Kidney (tissue), 14 donors: Measurements from ENCODE around the gene CASKIN2. TPM values are rescaled to one million over a fixed set of nuclear protein-coding genes. Genes with fewer than 3 reads are reported as not detected.
A peak's percentile ranks its signal among the peaks of the same experiment; 100 is the strongest.

Experiments
- DNase-seq, 5 donors: peaks; one replicate each; pipeline ENCODE4 v3.0.0-alpha.2; 2013 to 2020
- FAIRE-seq: peaks from 2 replicates; lab custom pipeline; 2012; peaks lifted over from hg19 to GRCh38; lab: Jason Lieb, UNC
- H3K27ac ChIP-seq, 2 donors: one replicate each; pipeline ENCODE4 v1.7.0; 2013; ENCODE audit warnings: low read depth in 2 of 2, low read length in 2 of 2, inconsistent platforms in 1 of 2
- H3K27me3 ChIP-seq: one replicate; pipeline ENCODE4 v1.7.1; 2013; ENCODE audit warnings: low read length, inconsistent platforms; ENCODE audit not compliant: control insufficient read depth, insufficient read depth
- H3K36me3 ChIP-seq, 3 donors: one replicate each; pipeline versions ENCODE4 v1.7.0 to v1.7.1; 2013; ENCODE audit warnings: low read length in 3 of 3, control low read depth in 1 of 3, inconsistent platforms in 1 of 3; ENCODE audit not compliant: insufficient read depth in 3 of 3, control insufficient read depth in 2 of 3
- H3K4me1 ChIP-seq, 3 donors: one replicate each; pipeline versions ENCODE4 v1.7.0 to v1.7.1; 2013; ENCODE audit warnings: low read length in 3 of 3, inconsistent platforms in 1 of 3, low read depth in 1 of 3; ENCODE audit not compliant: control insufficient read depth in 2 of 3, insufficient read depth in 2 of 3
- H3K4me3 ChIP-seq, 3 donors: one replicate each; pipeline versions ENCODE4 v1.7.0 to v1.8.1; 2013; ENCODE audit warnings: low read length in 3 of 3, control low read depth in 1 of 3, inconsistent platforms in 1 of 3
- H3K9ac ChIP-seq, 3 donors: one replicate each; pipeline versions ENCODE4 v1.7.0 to v1.7.1; 2013; ENCODE audit warnings: low read length in 3 of 3, control low read depth in 1 of 3, inconsistent platforms in 1 of 3
- H3K9me3 ChIP-seq, 3 donors: one replicate each; pipeline versions ENCODE4 v1.7.0 to v1.7.1; 2013; ENCODE audit warnings: low read length in 3 of 3, control low read depth in 1 of 3, inconsistent platforms in 1 of 3; ENCODE audit not compliant: control insufficient read depth in 2 of 3, insufficient read depth in 1 of 3
- CTCF ChIP-seq: IDR thresholded peaks from 3 replicates; pipeline ENCODE4 v1.5.1; 2012; ENCODE audit warnings: mild to moderate bottlenecking, moderate library complexity, borderline replicate concordance; ENCODE audit not compliant: insufficient read depth; ENCODE audit errors: extremely low read depth
- intact Hi-C: fragments of 100-400 bp; cut with DNase I; formaldehyde crosslinking; loops from one replicate; pipeline ENCODE4 v1.11.1; 2022
- polyA plus RNA-seq: library from polyadenylated mRNA; stranded (reverse); fragments of 350-450 nt; fragmentation: Illumina TruSeq; extraction: RNeasy Lipid Tissue Mini Kit (QIAGEN cat#74804); gene quantifications from one replicate; pipeline ENCODE4 v1.2.3, GENCODE V29; 2014; ENCODE audit warnings: low read depth, low replicate concordance; ENCODE audit not compliant: insufficient read depth
- total RNA-seq: library from RNA; stranded (reverse); fragmentation: NEBNext Ultra II Directional; extraction: Animal tissue kit (Norgen Biotek cat#: 25700); gene quantifications from one replicate; pipeline ENCODE4 v1.2.1, GENCODE V29; 2021
- donor health status: control.
- donor health status: control.
- donor health status: control.
- donor health status: control.
- donor health status: control.
- donor health status: DM: yes; HTN: yes; CAD: no.
- donor health status: Normal renal cell carcinoma (clear cell type).

The CASKIN2 gene
- total and polyA plus RNA-seq, 2 donors from 2014 or later = 25.0 to 98.6 TPM

GRCh38 chr17:75502721-75503329 lies 12.5 kb downstream of the CASKIN2 start:
- H3K36me3 ChIP-seq = peaks cover 0 to 52% (median 7%) of the 10 kb centered on the region in 3 donors
- no peak for TF ChIP-seq CTCF
- H3K27ac ChIP-seq = peak overlapping the region; percentile 28 to 74
- FAIRE-seq = no peak
- no peaks in the 10 kb centered on the region for H3K27me3 ChIP-seq
- H3K4me3 ChIP-seq = no peak overlapping the region
- no peaks in the 10 kb centered on the region for H3K9me3 ChIP-seq
- H3K9ac ChIP-seq = no peak overlapping the region
- H3K4me1 ChIP-seq = peaks cover 0 to 33% (median 5%) of the 10 kb centered on the region in 3 donors
- no peak for DNase-seq
- intact Hi-C loops = loop anchor here (10.0 kb wide), 1 partner anchor 78 kb away; no protein-coding TSS in a partner anchor

GRCh38 chr17:75502072-75502720 lies 13.1 kb downstream of the CASKIN2 start:
- intact Hi-C loops = loop anchor here (10.0 kb wide), 1 partner anchor 77 kb away; no protein-coding TSS in a partner anchor
- Histone ChIP-seq H3K4me1 (peaks cover 0 to 32% (median 5%) of the 10 kb centered on the region in 3 donors), H3K4me3 (no peak overlapping the region), H3K27ac (peak overlapping the region; percentile 70 to 74), H3K27me3 (no peaks in the 10 kb centered on the region), H3K9me3 (no peaks in the 10 kb centered on the region), H3K9ac (no peak overlapping the region), H3K36me3 (peaks cover 0 to 54% (median 6%) of the 10 kb centered on the region in 3 donors)
- no peak for TF ChIP-seq CTCF
- no peak for FAIRE-seq
- DNase-seq = no peak

- intact Hi-C loops = loop anchor here (10.0 kb wide), 1 partner anchor 77 kb away; no protein-coding TSS in a partner anchor
- Histone ChIP-seq H3K36me3 (peaks cover 0 to 54% (median 5%) of the 10 kb centered on the region in 3 donors), H3K9ac (no peak overlapping the region), H3K4me1 (peaks cover 0 to 31% (median 5%) of the 10 kb centered on the region in 3 donors), H3K27me3 (no peaks in the 10 kb centered on the region), H3K27ac (peak overlapping the region; percentile 70 to 74), H3K4me3 (no peak overlapping the region), H3K9me3 (no peaks in the 10 kb centered on the region)
- FAIRE-seq (no peak), DNase-seq (no peak)
- no peak for TF ChIP-seq CTCF
Measured at GRCh38 chr17:75501378-75502071, 13.8 kb downstream of the CASKIN2 start.
